Body of pancreas (tissue), 4 donors: ENCODE results near the gene C5AR1.
A peak's percentile ranks its signal among the peaks of the same experiment; 100 is the strongest.

ENCODE experiments used
- CTCF ChIP-seq, 7 experiments: fragments of 450-650 bp in 4 of 7; fragments of 200-600 bp in 3 of 7; sonication (generic) in 3 of 7; IDR thresholded peaks; one replicate each; pipeline ENCODE4 v1.5.1; 2016 to 2019; ENCODE audit warnings: antibody characterized with exemption in 7 of 7
- POLR2A ChIP-seq, 3 donors: fragments of 450-650 bp; IDR thresholded peaks; one replicate each; pipeline ENCODE4 v1.6.1; 2016; ENCODE audit warnings: antibody characterized with exemption in 3 of 3, mild to moderate bottlenecking in 2 of 3

- TF ChIP-seq CTCF (IDR thresholded peaks at IDR 0.05) (peak; percentile 98 to 100 (median 99)), POLR2A (IDR thresholded peaks at IDR 0.05) (peak in 2 of 3 donors; percentile 89 to 92)
These were observed 39.4 kb downstream of the C5AR1 start, which contains the start of gene DHX34 for GRCh38 chr19:47348819-47349795.
